GM10266 (cell line): ENCODE data around the gene DLGAP1.
"Not testable (repeated sequence)": the region's sequence is repeated elsewhere in the genome, so short reads cannot be mapped to it uniquely, and the experiment has no call there.

Source experiments
- DNase-seq: peaks from one replicate; pipeline ENCODE4 v3.0.0; 2012; ENCODE audit errors: extremely low spot score
- CTCF ChIP-seq: IDR thresholded peaks from 2 replicates; pipeline ENCODE4 v1.5.1; 2012; ENCODE audit warnings: mild to moderate bottlenecking, low read depth; ENCODE audit not compliant: control insufficient read depth, insufficient read depth; ENCODE audit errors: missing control alignments

DLGAP1 gene

GRCh38 chr18:4455113-4455811, at the start of gene DLGAP1:
Gene DLGAP1, minus strand, starts transcription at chr18:4455307.
- DNase-seq = peak; percentile 52

GRCh38 chr18:4494703-4495284, 39.7 kb upstream of the DLGAP1 start:
- DNase-seq = not testable (repeated sequence)

More at GRCh38 chr18:4455113-4455811, at the start of gene DLGAP1:
- TF ChIP-seq CTCF = peak; percentile 17

GRCh38 chr18:4468511-4468910, 13.4 kb upstream of the DLGAP1 start:
- DNase-seq = no peak
- TF ChIP-seq CTCF = no peak

- no peak for TF ChIP-seq CTCF
- DNase-seq = no peak
Measured at GRCh38 chr18:4454537-4455112, 482 bp downstream of the DLGAP1 start.

- no peak for DNase-seq
- no peak for TF ChIP-seq CTCF
Measured at GRCh38 chr18:4453874-4454536, 1.1 kb downstream of the DLGAP1 start.

- peak; percentile 13 for DNase-seq
- TF ChIP-seq CTCF = no peak
Measured at GRCh38 chr18:4453567-4453873, 1.6 kb downstream of the DLGAP1 start.

- TF ChIP-seq CTCF = no peak
- DNase-seq = no peak
Measured at GRCh38 chr18:4450065-4450658, 4.9 kb downstream of the DLGAP1 start.
